Measurements from ENCODE around the gene ENO2.

Gene ENO2

GRCh38 chr12:6959058-6959804, 44.9 kb downstream of the ENO2 start:
- in situ Hi-C loops (cut with MboI; ENCODE audit: low sequenced_read_pairs) = no loop called here

DNA sequence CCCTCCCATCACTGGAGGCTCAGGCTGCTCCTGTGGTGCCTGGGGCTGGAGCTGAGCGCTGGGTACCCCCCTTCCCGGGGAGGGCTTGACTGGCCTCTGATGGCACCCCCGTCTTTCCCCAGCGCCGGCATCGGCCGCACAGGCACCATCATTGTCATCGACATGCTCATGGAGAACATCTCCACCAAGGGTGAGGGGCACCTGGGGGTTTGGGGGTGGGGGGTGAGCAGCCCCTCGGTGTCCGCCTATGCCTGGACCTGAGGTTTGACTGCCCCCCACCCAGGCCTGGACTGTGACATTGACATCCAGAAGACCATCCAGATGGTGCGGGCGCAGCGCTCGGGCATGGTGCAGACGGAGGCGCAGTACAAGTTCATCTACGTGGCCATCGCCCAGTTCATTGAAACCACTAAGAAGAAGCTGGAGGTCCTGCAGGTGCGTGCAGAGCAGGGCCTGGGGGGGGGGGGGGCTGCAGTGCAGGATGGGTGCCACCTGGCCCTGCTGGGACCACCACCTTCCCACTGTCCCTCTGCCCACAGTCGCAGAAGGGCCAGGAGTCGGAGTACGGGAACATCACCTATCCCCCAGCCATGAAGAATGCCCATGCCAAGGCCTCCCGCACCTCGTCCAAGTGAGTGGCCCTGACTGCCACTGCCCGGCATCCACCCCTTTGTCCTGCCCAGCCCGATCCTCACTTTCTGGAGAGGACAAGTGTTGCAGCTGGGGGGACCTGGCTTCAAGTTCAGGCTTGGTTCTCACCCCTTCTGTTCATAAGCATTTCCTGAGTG, 45.6 kb downstream of the ENO2 start:
- in situ Hi-C loops (cut with MboI; ENCODE audit: low sequenced_read_pairs) = no loop called here

- in situ Hi-C loops (cut with MboI; ENCODE audit: low sequenced_read_pairs) = no loop called here
Observed at GRCh38 chr12:6960593-6961277, 46.4 kb downstream of the ENO2 start.

- in situ Hi-C loops (cut with MboI; ENCODE audit: low sequenced_read_pairs) = no loop called here
Observed at GRCh38 chr12:6961278-6961694, 46.9 kb downstream of the ENO2 start.

GRCh38 chr12:6961695-6962284, 47.4 kb downstream of the ENO2 start:
- in situ Hi-C loops (cut with MboI; ENCODE audit: low sequenced_read_pairs) = no loop called here

- in situ Hi-C loops (cut with MboI; ENCODE audit: low sequenced_read_pairs) = no loop called here
Observed at GRCh38 chr12:6962285-6963015, 48.1 kb downstream of the ENO2 start.

DNA sequence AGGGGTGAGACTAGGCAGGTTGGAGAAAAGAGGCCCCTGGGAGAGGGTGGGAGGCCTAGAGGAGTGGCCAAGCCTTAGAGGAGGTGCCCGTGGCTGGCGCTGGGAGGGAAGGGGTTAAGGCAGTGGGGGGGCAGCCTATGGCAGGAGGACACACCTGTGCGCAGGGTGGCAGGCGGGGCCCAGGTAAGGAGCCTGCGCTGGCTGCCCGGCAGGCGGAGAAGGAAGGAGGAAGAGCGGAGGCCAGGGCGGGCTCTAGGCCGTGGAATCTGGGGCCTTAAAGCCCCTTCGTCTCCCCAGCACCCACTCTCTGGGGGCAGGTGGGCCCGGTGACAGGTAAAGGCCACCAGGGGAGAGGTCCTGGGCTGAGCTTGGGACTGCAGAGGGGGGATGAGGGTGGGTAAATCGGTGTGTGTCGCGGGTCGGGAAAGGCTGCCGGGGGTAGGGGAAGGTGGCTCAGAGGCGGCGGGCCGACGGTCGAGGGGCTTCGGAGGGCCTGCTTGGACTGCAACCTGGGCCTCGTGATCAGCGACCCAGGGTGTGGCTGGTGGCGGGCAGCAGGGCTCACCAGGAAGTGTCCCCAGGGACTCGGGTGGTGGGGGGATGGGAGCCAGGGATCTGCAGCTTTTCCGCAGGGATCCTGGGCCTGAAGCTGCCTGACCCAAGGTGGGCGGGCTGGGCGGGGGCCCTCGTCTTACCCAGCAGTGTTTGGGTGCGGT, 48.8 kb downstream of the ENO2 start:
- in situ Hi-C loops (cut with MboI; ENCODE audit: low sequenced_read_pairs) = no loop called here

- in situ Hi-C loops (cut with MboI; ENCODE audit: low sequenced_read_pairs) = no loop called here
Observed at GRCh38 chr12:6963791-6964413, 49.5 kb downstream of the ENO2 start.

DNA sequence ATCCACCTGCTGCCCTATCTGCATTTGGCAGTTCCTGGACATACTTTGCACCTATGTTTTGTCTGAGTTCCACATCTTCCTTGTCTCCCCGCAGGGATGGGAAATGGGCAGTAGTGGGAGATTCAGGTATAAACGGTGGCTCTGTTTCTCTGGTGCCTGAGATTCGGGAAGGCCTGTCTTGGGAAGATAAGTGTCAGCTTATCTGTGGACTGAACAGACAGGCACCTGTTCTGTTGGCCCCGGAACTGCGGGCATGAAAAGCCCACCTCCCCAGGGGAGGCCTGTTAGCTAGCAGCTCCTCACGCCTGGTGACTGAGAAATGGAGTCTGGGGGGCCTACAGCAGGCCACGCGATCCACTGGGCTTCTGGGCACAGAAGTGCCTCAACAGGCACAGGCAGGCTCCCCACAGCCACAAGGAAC, 50.2 kb downstream of the ENO2 start:
- in situ Hi-C loops (cut with MboI; ENCODE audit: low sequenced_read_pairs) = no loop called here

DNA sequence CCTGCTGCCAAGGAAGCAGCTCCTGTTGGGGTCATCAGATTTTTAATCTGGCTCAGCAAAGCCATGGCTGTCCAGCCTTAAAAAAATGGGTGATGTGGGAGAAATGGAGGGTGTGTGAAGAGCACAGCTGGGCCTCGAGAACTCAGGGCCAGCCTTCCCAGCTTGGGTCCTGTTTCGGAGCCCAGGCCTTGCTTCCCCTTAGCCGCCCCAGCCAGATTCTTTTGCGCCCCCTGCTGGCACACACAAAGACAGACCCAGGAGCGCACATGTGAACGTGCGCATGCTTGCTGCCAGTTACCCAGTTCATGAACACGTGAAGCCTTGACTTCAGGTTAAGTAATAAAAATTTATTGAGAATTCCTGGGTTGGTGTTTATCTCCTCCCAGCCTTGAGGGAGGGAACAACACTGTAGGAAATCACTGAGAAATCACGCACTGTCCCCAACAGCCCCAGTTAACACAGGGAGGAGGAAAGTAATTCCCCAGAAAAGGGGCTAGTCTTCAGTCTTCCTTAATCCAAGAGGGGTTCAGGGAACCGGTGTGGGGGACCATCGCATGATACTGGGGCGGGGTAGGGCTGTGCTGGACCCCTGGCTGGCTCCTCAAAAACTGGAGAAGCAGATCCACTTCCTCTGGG, 50.8 kb downstream of the ENO2 start:
- in situ Hi-C loops (cut with MboI; ENCODE audit: low sequenced_read_pairs) = no loop called here

- in situ Hi-C loops (cut with MboI; ENCODE audit: low sequenced_read_pairs) = no loop called here
Observed at GRCh38 chr12:6965714-6966113, 51.3 kb downstream of the ENO2 start.

- in situ Hi-C loops (cut with MboI; ENCODE audit: low sequenced_read_pairs) = no loop called here
Observed at GRCh38 chr12:6966351-6966750, 52.0 kb downstream of the ENO2 start.

- in situ Hi-C loops (cut with MboI; ENCODE audit: low sequenced_read_pairs) = no loop called here
Observed at GRCh38 chr12:6967651-6968100, 53.3 kb downstream of the ENO2 start.

GRCh38 chr12:6968426-6968825, 54.0 kb downstream of the ENO2 start:
- in situ Hi-C loops (cut with MboI; ENCODE audit: low sequenced_read_pairs) = no loop called here

DNA sequence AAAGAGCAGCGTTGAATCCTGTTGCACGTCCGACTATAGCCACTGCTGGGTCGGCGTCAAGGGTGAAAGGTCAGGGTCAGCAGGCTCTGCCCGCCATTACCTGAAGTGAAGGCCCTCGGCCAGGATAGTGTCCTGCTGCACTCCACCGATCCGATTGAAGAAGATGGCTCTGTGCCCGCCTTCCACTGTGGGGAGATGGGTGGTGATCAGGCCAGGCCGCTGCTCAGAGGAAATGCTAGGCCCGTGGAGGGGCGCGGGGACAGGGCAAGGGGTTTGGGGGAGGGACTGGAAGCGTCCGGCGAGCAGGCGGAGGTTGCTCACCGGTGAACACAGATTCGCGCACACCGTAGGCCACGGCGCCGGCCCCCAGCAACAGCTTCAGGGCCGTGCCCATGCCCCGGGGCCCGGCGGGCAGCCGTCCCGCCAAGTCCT, 55.7 kb downstream of the ENO2 start:
- in situ Hi-C loops (cut with MboI; ENCODE audit: low sequenced_read_pairs) = no loop called here

All from HL-60/S4 treated with phorbol 12-myristate 13-acetate at 8.2 ng/mL for 4 days and 3 days (cell line).